Endothelial cell (in vitro differentiated cells): ENCODE results near the gene CASK. TPM values are rescaled to one million over a fixed set of nuclear protein-coding genes. Genes with fewer than 3 reads are reported as not detected.

Experiments used
- DNase-seq: peaks from one replicate; pipeline ENCODE4 v3.0.0; 2021; ENCODE audit warnings: low spot score
- H3K27ac Mint-ChIP-seq: one replicate; pipeline ENCODE4 v1.8.0; 2021; ENCODE audit warnings: mixed read lengths, inconsistent platforms; ENCODE audit not compliant: unreplicated experiment
- H3K27me3 Mint-ChIP-seq: one replicate; pipeline ENCODE4 v1.8.0; 2021; ENCODE audit warnings: mild to moderate bottlenecking, moderate library complexity, mixed read lengths, inconsistent platforms; ENCODE audit not compliant: unreplicated experiment
- H3K36me3 Mint-ChIP-seq: one replicate; pipeline ENCODE4 v1.8.0; 2021; ENCODE audit warnings: mild to moderate bottlenecking, low read depth, mixed read lengths, inconsistent platforms; ENCODE audit not compliant: unreplicated experiment
- H3K4me1 Mint-ChIP-seq: one replicate; pipeline ENCODE4 v1.8.0; 2021; ENCODE audit warnings: mild to moderate bottlenecking, mixed read lengths, inconsistent platforms; ENCODE audit not compliant: unreplicated experiment
- H3K4me3 Mint-ChIP-seq: one replicate; pipeline ENCODE4 v1.8.0; 2021; ENCODE audit warnings: mild to moderate bottlenecking, mixed read lengths, inconsistent platforms; ENCODE audit not compliant: unreplicated experiment
- H3K9me3 Mint-ChIP-seq: one replicate; pipeline ENCODE4 v1.8.0; 2021; ENCODE audit warnings: mixed read lengths, inconsistent platforms; ENCODE audit not compliant: unreplicated experiment
- CTCF ChIP-seq: fragments of 200-600 bp; sonication (generic); IDR thresholded peaks from one replicate; pipeline ENCODE4 v1.5.0; 2021; ENCODE audit warnings: antibody characterized with exemption; ENCODE audit not compliant: unreplicated experiment
- total RNA-seq: library from RNA; stranded (reverse); fragmentation: NEBNext Ultra II Directional; extraction: Animal tissue kit (Norgen Biotek cat#: 25700); gene quantifications from one replicate; pipeline ENCODE4 v1.2.1, GENCODE V29; 2021; ENCODE audit not compliant: unreplicated experiment

The CASK gene
- total RNA-seq, 1 donor from 2014 or later = 62.5 TPM

GRCh38 chrX:41473936-41474725, 449.2 kb downstream of the CASK start:
- no peaks in the 10 kb centered on the region for H3K9me3 Mint-ChIP-seq
- peaks cover 6% of the 10 kb centered on the region for H3K4me1 Mint-ChIP-seq
- no peak overlapping the region for H3K27ac Mint-ChIP-seq
- no peak for TF ChIP-seq CTCF
- H3K36me3 Mint-ChIP-seq = no peaks in the 10 kb centered on the region
- H3K4me3 Mint-ChIP-seq = no peak overlapping the region
- no peak for DNase-seq
- H3K27me3 Mint-ChIP-seq = no peaks in the 10 kb centered on the region

GRCh38 chrX:41472231-41472815, 451.0 kb downstream of the CASK start:
- Mint-ChIP-seq H3K4me3 (no peak overlapping the region), H3K27ac (no peak overlapping the region), H3K27me3 (no peaks in the 10 kb centered on the region), H3K4me1 (peaks cover 6% of the 10 kb centered on the region), H3K9me3 (no peaks in the 10 kb centered on the region), H3K36me3 (no peaks in the 10 kb centered on the region)
- no peak for TF ChIP-seq CTCF
- no peak for DNase-seq

GRCh38 chrX:41471786-41472185, 451.6 kb downstream of the CASK start:
- H3K4me1 Mint-ChIP-seq = peaks cover 6% of the 10 kb centered on the region
- no peaks in the 10 kb centered on the region for H3K36me3 Mint-ChIP-seq
- no peaks in the 10 kb centered on the region for H3K27me3 Mint-ChIP-seq
- H3K9me3 Mint-ChIP-seq = no peaks in the 10 kb centered on the region
- no peak for TF ChIP-seq CTCF
- H3K4me3 Mint-ChIP-seq = no peak overlapping the region
- H3K27ac Mint-ChIP-seq = no peak overlapping the region
- no peak for DNase-seq

GRCh38 chrX:41470706-41471105, 452.6 kb downstream of the CASK start:
- DNase-seq = no peak
- H3K27me3 Mint-ChIP-seq = no peaks in the 10 kb centered on the region
- H3K9me3 Mint-ChIP-seq = no peaks in the 10 kb centered on the region
- no peaks in the 10 kb centered on the region for H3K36me3 Mint-ChIP-seq
- peaks cover 6% of the 10 kb centered on the region for H3K4me1 Mint-ChIP-seq
- no peak overlapping the region for H3K27ac Mint-ChIP-seq
- H3K4me3 Mint-ChIP-seq = no peak overlapping the region
- no peak for TF ChIP-seq CTCF

- no peaks in the 10 kb centered on the region for H3K4me1 Mint-ChIP-seq
- DNase-seq = no peak
- TF ChIP-seq CTCF = no peak
- H3K36me3 Mint-ChIP-seq = no peaks in the 10 kb centered on the region
- no peaks in the 10 kb centered on the region for H3K9me3 Mint-ChIP-seq
- H3K27ac Mint-ChIP-seq = no peak overlapping the region
- peaks cover 1% of the 10 kb centered on the region for H3K27me3 Mint-ChIP-seq
- no peak overlapping the region for H3K4me3 Mint-ChIP-seq
These were observed 454.6 kb downstream of the CASK start for GRCh38 chrX:41468647-41469323.
